HepG2 (cell line): Measurements from ENCODE around the gene RELL1. TPM values are rescaled to one million over a fixed set of nuclear protein-coding genes. Genes with fewer than 3 reads are reported as not detected.

Experiments
- ATAC-seq: fragments of 200-7000 bp; cut with Tn5 transposase; 3 replicates; pipeline ENCODE4 v1.9.1; 2020; ENCODE audit warnings: mild to moderate bottlenecking, moderate library complexity
- BruUV-seq: library from RNA; stranded (reverse); fragments of 400-500 nt; replicated peaks from 2 replicates; lab custom pipeline; 2021; lab: Mats Ljungman, UMichigan
- CTCF ChIA-PET: fragments of 300-600 bp; formaldehyde crosslinking; extraction: SDS; loops from one replicate; lab custom pipeline; 2021; ENCODE audit warnings: low total read pairs, inconsistent platforms, low intra/inter-chr PET ratio; lab: Yijun Ruan, JAX
- POLR2A ChIA-PET: fragments of 350-600 bp; sonication (Branson Sonifier 250); formaldehyde crosslinking; loops from one replicate; lab custom pipeline; 2020; ENCODE audit warnings: antibody characterized with exemption, inconsistent platforms; lab: Yijun Ruan, JAX
- DNase-seq: peaks from one replicate; pipeline ENCODE4 v3.0.0-alpha.2; 2015; ENCODE audit warnings: low spot score
- FAIRE-seq: peaks from 3 replicates; lab custom pipeline; 2011; peaks lifted over from hg19 to GRCh38; lab: Jason Lieb, UNC
- H2AFZ ChIP-seq: one replicate; pipeline ENCODE4 v1.6.1; 2011; ENCODE audit warnings: low read length, inconsistent platforms
- H3K27ac ChIP-seq: fragments of 300-600 bp; 3 replicates; pipeline ENCODE4 v1.8.0; 2011; ENCODE audit warnings: mixed run types, mild to moderate bottlenecking, mixed read lengths, low read length, inconsistent platforms; ENCODE audit not compliant: insufficient read depth; ENCODE audit errors: extremely low read length
- H3K27me3 ChIP-seq, 2 experiments: fragments of 200-600 bp in 1 of 2; 2 replicates in 1 of 2; 3 replicates in 1 of 2; pipeline versions ENCODE4 v1.6.0 to v1.8.0; 2011; ENCODE audit warnings: low read length in 2 of 2, mild to moderate bottlenecking in 2 of 2, moderate library complexity in 2 of 2, inconsistent platforms in 1 of 2; ENCODE audit not compliant: insufficient read depth in 2 of 2, control insufficient read depth in 1 of 2
- H3K36me3 ChIP-seq, 2 experiments: fragments of 200-600 bp in 1 of 2; replicated peaks in 1 of 2; 2 replicates in 1 of 2; 3 replicates in 1 of 2; pipeline versions ENCODE4 v1.5.1 to v1.8.0; 2011; ENCODE audit warnings: low read length in 2 of 2, inconsistent platforms in 1 of 2; ENCODE audit not compliant: insufficient read depth in 2 of 2, control insufficient read depth in 1 of 2
- H3K4me1 ChIP-seq: 2 replicates; pipeline ENCODE4 v1.5.1; 2012; ENCODE audit warnings: low read length, inconsistent platforms; ENCODE audit not compliant: insufficient read depth
- H3K4me2 ChIP-seq: 2 replicates; pipeline ENCODE4 v1.6.0; 2011; ENCODE audit warnings: low read depth, low read length, inconsistent platforms
- H3K4me3 ChIP-seq, 3 experiments: fragments of 200-600 bp in 1 of 3; sonication (generic), shearing (Covaris generic) in 1 of 3; replicated peaks in 1 of 3; 2 replicates each; pipeline ENCODE4 v1.5.1; 2011 to 2016; ENCODE audit warnings: low read length in 3 of 3, inconsistent platforms in 2 of 3, low read depth in 2 of 3, mild to moderate bottlenecking in 2 of 3, control low read depth in 1 of 3, mixed read lengths in 1 of 3; ENCODE audit not compliant: insufficient read depth in 1 of 3
- H3K79me2 ChIP-seq: one replicate; pipeline ENCODE4 v1.6.1; 2011; ENCODE audit warnings: low read length, inconsistent platforms; ENCODE audit not compliant: insufficient read depth
- H3K9ac ChIP-seq: 2 replicates; pipeline ENCODE4 v1.6.0; 2011; ENCODE audit warnings: mild to moderate bottlenecking, low read depth, low read length, inconsistent platforms; ENCODE audit not compliant: insufficient read depth
- H3K9me3 ChIP-seq: 2 replicates; pipeline ENCODE4 v1.5.1; 2012; ENCODE audit warnings: mild to moderate bottlenecking, low read length
- H4K20me1 ChIP-seq: 2 replicates; pipeline ENCODE4 v1.6.0; 2011; ENCODE audit warnings: inconsistent platforms, mild to moderate bottlenecking, low read length, moderate library complexity; ENCODE audit not compliant: insufficient read depth
- IRF2 ChIP-seq: IDR thresholded peaks from 2 replicates; pipeline ENCODE4 v1.6.1; 2018; ENCODE audit warnings: missing genetic modification reagents, missing compliant biosample characterization
- MED8 ChIP-seq: sonication (generic); formaldehyde crosslinking; IDR thresholded peaks from 2 replicates; pipeline ENCODE4 v1.8.1; 2023; ENCODE audit warnings: mild to moderate bottlenecking, missing genetic modification reagents; ENCODE audit not compliant: insufficient replicate concordance
- MLLT10 ChIP-seq: sonication (generic); formaldehyde crosslinking; IDR thresholded peaks from 2 replicates; pipeline ENCODE4 v1.4.0; 2020; ENCODE audit warnings: missing genetic modification reagents
- MXI1 ChIP-seq: IDR thresholded peaks from 3 replicates; pipeline ENCODE4 v1.6.1; 2012; ENCODE audit warnings: low read depth, low read length, inconsistent platforms, borderline replicate concordance
- PLSCR1 ChIP-seq: sonication (generic); formaldehyde crosslinking; IDR thresholded peaks from 2 replicates; pipeline ENCODE4 v1.5.0; 2020; ENCODE audit warnings: missing genetic modification reagents, mild to moderate bottlenecking, borderline replicate concordance
- RAD21 ChIP-seq: fragments of 450-650 bp; formaldehyde crosslinking; IDR thresholded peaks from 2 replicates; pipeline ENCODE4 v1.5.0; 2020; ENCODE audit warnings: mild to moderate bottlenecking
- SATB2 ChIP-seq: sonication (generic); formaldehyde crosslinking; IDR thresholded peaks from 2 replicates; pipeline ENCODE4 v1.5.0; 2020; ENCODE audit warnings: missing genetic modification reagents
- SRSF4 ChIP-seq: fragments of 200-400 bp; formaldehyde crosslinking; IDR thresholded peaks from one replicate; pipeline ENCODE4 v1.6.1; 2018; ENCODE audit warnings: mild to moderate bottlenecking, low read depth, low read length, moderate library complexity; ENCODE audit not compliant: poor library complexity, severe bottlenecking
- ZNF34 ChIP-seq: sonication (generic); formaldehyde crosslinking; IDR thresholded peaks from 2 replicates; pipeline ENCODE4 v1.4.0; 2020; ENCODE audit warnings: mild to moderate bottlenecking, missing genetic modification reagents, borderline replicate concordance
- ZNF644 ChIP-seq: IDR thresholded peaks from 2 replicates; pipeline ENCODE4 v1.6.1; 2016; ENCODE audit warnings: low read depth
- ZNF672 ChIP-seq: sonication (generic); formaldehyde crosslinking; IDR thresholded peaks from 2 replicates; pipeline ENCODE4 v1.8.1; 2022; ENCODE audit warnings: missing genetic modification reagents
- ZNF749 ChIP-seq: sonication (generic); formaldehyde crosslinking; IDR thresholded peaks from 2 replicates; pipeline ENCODE4 v1.8.0; 2022; ENCODE audit warnings: mild to moderate bottlenecking, missing genetic modification reagents, moderate library complexity, borderline replicate concordance
- ZNF879 ChIP-seq: sonication (generic); formaldehyde crosslinking; IDR thresholded peaks from 2 replicates; pipeline ENCODE4 v1.8.1; 2023; ENCODE audit warnings: missing genetic modification reagents
- WGBS: methylation state at CpG from one replicate; pipeline ENCODE4 v1.1.6; 2017; ENCODE audit warnings: low lambda C conversion rate; 5-methylcytosine and 5-hydroxymethylcytosine counted together
- in situ Hi-C: cut with HindIII; loops from 2 replicates; pipeline ENCODE4 v1.10.0; 2017; ENCODE audit warnings: low pct_unique_long_range_greater_than_20kb; ENCODE audit not compliant: extremely low pct_ligation_motif_present
- intact Hi-C: fragments of 100-400 bp; cut with micrococcal nuclease; formaldehyde crosslinking; loops from one replicate; pipeline ENCODE4 v1.10.0; 2022; ENCODE audit not compliant: unreplicated experiment
- polyA plus RNA-seq, 8 experiments: library from polyadenylated mRNA; depleted of rRNA in 3 of 8; stranded (reverse) in 7 of 8; unstranded in 1 of 8; fragments of >200 nt; fragmentation: Illumina TruSeq in 4 of 8; extraction: Trizol in 4 of 8; gene quantifications; 2 replicates each; pipeline versions ENCODE4 v1.2.1 to v1.2.3, GENCODE V29; 2011 to 2016; ENCODE audit warnings: low read depth in 4 of 8, missing spikeins in 1 of 8, mixed read lengths in 1 of 8; ENCODE audit not compliant: insufficient read depth in 1 of 8
- total RNA-seq, 5 experiments: library from RNA; depleted of rRNA; stranded (reverse); fragments of >200 nt; fragmentation: Illumina TruSeq; extraction: Trizol; gene quantifications; 2 replicates each; pipeline ENCODE4 v1.2.3, GENCODE V29; 2016; ENCODE audit warnings: low read depth in 1 of 5
- TF ChIP-seq, protein P1 (sequence below): sonication (generic); formaldehyde crosslinking; IDR thresholded peaks from 2 replicates; pipeline ENCODE4 v1.5.0; 2020; ENCODE audit warnings: mild to moderate bottlenecking, missing genetic modification reagents, borderline replicate concordance
- TF ChIP-seq, protein P2 (sequence below): sonication (generic); formaldehyde crosslinking; conservative IDR thresholded peaks from 2 replicates; pipeline ENCODE4 v1.4.0; 2020; ENCODE audit warnings: missing genetic modification reagents

RELL1 gene
- total and polyA plus RNA-seq, 2 of the 13 experiments (the other 11 are each of a cell fraction or from before 2014, with no cell fraction given), result 8.4 to 58.4 TPM

DNA sequence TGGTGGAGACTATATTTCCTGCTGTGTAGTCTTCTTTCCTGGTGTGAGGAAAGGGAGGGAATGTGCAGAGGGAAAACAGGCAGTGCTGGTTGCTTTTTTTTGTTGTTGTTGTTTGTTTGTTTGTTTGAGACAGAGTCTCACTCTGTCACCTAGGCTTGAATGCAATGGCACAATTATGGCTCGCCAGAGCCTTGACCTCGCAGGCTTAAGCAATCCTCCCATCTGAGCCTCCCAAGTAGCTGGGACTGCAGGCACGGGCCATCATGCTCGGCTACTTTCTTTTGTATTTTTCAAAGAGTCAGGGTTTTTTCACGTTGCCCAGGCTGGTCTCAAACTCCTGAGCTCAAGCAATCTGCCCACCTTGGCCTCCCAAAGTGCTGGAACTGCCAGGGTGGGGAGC is 82.5 kb downstream of the RELL1 start:
- Histone ChIP-seq H3K27me3 (no peaks in the 10 kb centered on the region), H3K4me3 (no peak overlapping the region), H2AFZ (no peak overlapping the region), H3K36me3 (no peaks in the 10 kb centered on the region), H3K27ac (no peak overlapping the region), H3K4me2 (no peak overlapping the region), H3K79me2 (no peaks in the 10 kb centered on the region), H3K9ac (no peak overlapping the region), H3K9me3 (no peaks in the 10 kb centered on the region), H3K4me1 (peaks cover 41% of the 10 kb centered on the region), H4K20me1 (no peaks in the 10 kb centered on the region)
- BruUV-seq, result no TSS peak
- no peak for DNase-seq
- 94% methylated on average over 5 of the region's 5 CpGs for WGBS
- ChIA-PET CTCF (interaction anchor here (0.6 to 2.6 kb wide), 5 partner anchors 79 to 431 kb away, joined by 3 to 29 read pairs (median 12); no protein-coding TSS in a partner anchor), POLR2A (interaction anchor here (1.3 to 2.5 kb wide), 2 partner anchors 44 to 198 kb away, joined by 4 to 6 read pairs; no protein-coding TSS in a partner anchor)
- no peak for ATAC-seq
- in situ Hi-C loops, result loop anchor here (5.0 kb wide), 2 partner anchors 84 to 194 kb away; partner anchors contain the start of gene RELL1
- no peak for FAIRE-seq
- intact Hi-C loops, result loop anchor here (1.0 to 5.0 kb wide), 5 partner anchors 39 to 434 kb away; no protein-coding TSS in a partner anchor
- TF ChIP-seq SRSF4, result no peak
- TF ChIP-seq SATB2 (CRISPR knock-in tag), result no peak
- TF ChIP-seq, protein P1, sequence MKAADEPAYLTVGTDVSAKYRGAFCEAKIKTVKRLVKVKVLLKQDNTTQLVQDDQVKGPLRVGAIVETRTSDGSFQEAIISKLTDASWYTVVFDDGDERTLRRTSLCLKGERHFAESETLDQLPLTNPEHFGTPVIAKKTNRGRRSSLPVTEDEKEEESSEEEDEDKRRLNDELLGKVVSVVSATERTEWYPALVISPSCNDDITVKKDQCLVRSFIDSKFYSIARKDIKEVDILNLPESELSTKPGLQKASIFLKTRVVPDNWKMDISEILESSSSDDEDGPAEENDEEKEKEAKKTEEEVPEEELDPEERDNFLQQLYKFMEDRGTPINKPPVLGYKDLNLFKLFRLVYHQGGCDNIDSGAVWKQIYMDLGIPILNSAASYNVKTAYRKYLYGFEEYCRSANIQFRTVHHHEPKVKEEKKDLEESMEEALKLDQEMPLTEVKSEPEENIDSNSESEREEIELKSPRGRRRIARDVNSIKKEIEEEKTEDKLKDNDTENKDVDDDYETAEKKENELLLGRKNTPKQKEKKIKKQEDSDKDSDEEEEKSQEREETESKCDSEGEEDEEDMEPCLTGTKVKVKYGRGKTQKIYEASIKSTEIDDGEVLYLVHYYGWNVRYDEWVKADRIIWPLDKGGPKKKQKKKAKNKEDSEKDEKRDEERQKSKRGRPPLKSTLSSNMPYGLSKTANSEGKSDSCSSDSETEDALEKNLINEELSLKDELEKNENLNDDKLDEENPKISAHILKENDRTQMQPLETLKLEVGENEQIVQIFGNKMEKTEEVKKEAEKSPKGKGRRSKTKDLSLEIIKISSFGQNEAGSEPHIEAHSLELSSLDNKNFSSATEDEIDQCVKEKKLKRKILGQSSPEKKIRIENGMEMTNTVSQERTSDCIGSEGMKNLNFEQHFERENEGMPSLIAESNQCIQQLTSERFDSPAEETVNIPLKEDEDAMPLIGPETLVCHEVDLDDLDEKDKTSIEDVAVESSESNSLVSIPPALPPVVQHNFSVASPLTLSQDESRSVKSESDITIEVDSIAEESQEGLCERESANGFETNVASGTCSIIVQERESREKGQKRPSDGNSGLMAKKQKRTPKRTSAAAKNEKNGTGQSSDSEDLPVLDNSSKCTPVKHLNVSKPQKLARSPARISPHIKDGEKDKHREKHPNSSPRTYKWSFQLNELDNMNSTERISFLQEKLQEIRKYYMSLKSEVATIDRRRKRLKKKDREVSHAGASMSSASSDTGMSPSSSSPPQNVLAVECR (CRISPR knock-in tag), result no peak
- TF ChIP-seq ZNF34 (CRISPR knock-in tag), result no peak
- TF ChIP-seq RAD21 (CRISPR knock-in tag), result no peak
- no peak for TF ChIP-seq MED8 (CRISPR knock-in tag)
- TF ChIP-seq ZNF879 (CRISPR knock-in tag), result no peak
- TF ChIP-seq ZNF644, result no peak
- no peak for TF ChIP-seq ZNF672 (CRISPR knock-in tag)
- no peak for TF ChIP-seq MXI1
- TF ChIP-seq MLLT10 (CRISPR knock-in tag), result no peak
- no peak for TF ChIP-seq ZNF749 (CRISPR knock-in tag)
- TF ChIP-seq PLSCR1 (CRISPR knock-in tag), result no peak
- TF ChIP-seq, protein P2, sequence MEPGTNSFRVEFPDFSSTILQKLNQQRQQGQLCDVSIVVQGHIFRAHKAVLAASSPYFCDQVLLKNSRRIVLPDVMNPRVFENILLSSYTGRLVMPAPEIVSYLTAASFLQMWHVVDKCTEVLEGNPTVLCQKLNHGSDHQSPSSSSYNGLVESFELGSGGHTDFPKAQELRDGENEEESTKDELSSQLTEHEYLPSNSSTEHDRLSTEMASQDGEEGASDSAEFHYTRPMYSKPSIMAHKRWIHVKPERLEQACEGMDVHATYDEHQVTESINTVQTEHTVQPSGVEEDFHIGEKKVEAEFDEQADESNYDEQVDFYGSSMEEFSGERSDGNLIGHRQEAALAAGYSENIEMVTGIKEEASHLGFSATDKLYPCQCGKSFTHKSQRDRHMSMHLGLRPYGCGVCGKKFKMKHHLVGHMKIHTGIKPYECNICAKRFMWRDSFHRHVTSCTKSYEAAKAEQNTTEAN (CRISPR knock-in tag), result no peak
- no peak for TF ChIP-seq IRF2 (CRISPR knock-in tag)
